Measurements from ENCODE around the gene TAF5L. TPM values are rescaled to one million over a fixed set of nuclear protein-coding genes. Genes with fewer than 3 reads are reported as not detected.

Gene TAF5L
- total and polyA plus RNA-seq, 2 experiments from 2014 or later, result 5.6 to 17.6 TPM

GRCh38 chr1:229619002-229619401 is 6.9 kb downstream of the TAF5L start:
- H3K9me3 Mint-ChIP-seq, result no peaks in the 10 kb centered on the region
- Histone ChIP-seq H3K4me1 (ENCODE audit: insufficient read depth) (peaks cover 7% of the 10 kb centered on the region; the same call in 1 of the 2 replicates), H4K20me1 (replicated peaks; ENCODE audit: insufficient read depth) (peaks cover 31% of the 10 kb centered on the region), H3K36me3 (ENCODE audit: insufficient read depth) (no peaks in the 10 kb centered on the region), H3K4me2 (no peak overlapping the region), H3K4me3 (no peak overlapping the region), H3K27ac (ENCODE audit: low read depth) (no peak overlapping the region), H2AFZ (no peak overlapping the region), H3F3A (replicated peaks; ENCODE audit: low read depth) (no peaks in the 10 kb centered on the region), H3K9me2 (ENCODE audit: insufficient read depth) (no peaks in the 10 kb centered on the region), H3K79me2 (replicated peaks; ENCODE audit: insufficient read depth) (peaks cover 94% of the 10 kb centered on the region), H3K27me3 (ENCODE audit: insufficient read depth) (no peaks in the 10 kb centered on the region)
- H3K27me3 Mint-ChIP-seq (ENCODE audit: insufficient read depth, low read depth, poor library complexity), result no peaks in the 10 kb centered on the region
- TF ChIP-seq ETS1 (IDR thresholded peaks at IDR 0.05), result no peak
- TF ChIP-seq STAT1 (IDR thresholded peaks at IDR 0.05; ENCODE audit: unreplicated experiment), result no peak
- TF ChIP-seq ZNF462 (CRISPR knock-in tag; IDR thresholded peaks at IDR 0.05), result no peak
- no peak for TF ChIP-seq NANOG (IDR thresholded peaks at IDR 0.05; ENCODE audit: borderline replicate concordance)
- TF ChIP-seq REST (IDR thresholded peaks at IDR 0.05; ENCODE audit: unreplicated experiment), result no peak
- no peak for TF ChIP-seq JUNB (IDR thresholded peaks at IDR 0.05; ENCODE audit: unreplicated experiment)
- TF ChIP-seq EZH2 (IDR thresholded peaks at IDR 0.05; ENCODE audit: low read depth, unreplicated experiment), result no peak
- TF ChIP-seq CTCF (conservative IDR thresholded peaks at IDR 0.05; ENCODE audit: low read depth in 2 of 2), result no peak
- no peak for TF ChIP-seq ZNF114 (CRISPR knock-in tag; IDR thresholded peaks at IDR 0.05)
- TF ChIP-seq CREB1 (CRISPR knock-in tag; IDR thresholded peaks at IDR 0.05; ENCODE audit: low read depth), result no peak
- TF ChIP-seq EZH2phosphoT487 (IDR thresholded peaks at IDR 0.05; ENCODE audit: unreplicated experiment), result no peak
- TF ChIP-seq POLR2AphosphoS5 (IDR thresholded peaks at IDR 0.05; ENCODE audit: low read depth), result no peak
- TF ChIP-seq ZNF331 (CRISPR knock-in tag; IDR thresholded peaks at IDR 0.05; ENCODE audit: low read depth), result no peak
- no peak for ATAC-seq
- H3K4me1 Mint-ChIP-seq, result peaks cover 23% of the 10 kb centered on the region
- H3K27ac Mint-ChIP-seq, result no peak overlapping the region
- DNase-seq (ENCODE audit: low spot score), result no peak
- H3K36me3 Mint-ChIP-seq (ENCODE audit: low read depth), result no peaks in the 10 kb centered on the region
- no peak overlapping the region for H3K4me3 Mint-ChIP-seq

Data from GM23338 (cell line).